ENCODE data around the gene AGER.

AGER gene

GRCh38 chr6:32190054-32190851 lies 6.2 kb upstream of the AGER start, which contains the start of gene PBX2 (continued):
- TF ChIP-seq PRDM10 (tag by site-specific recombination; IDR thresholded peaks at IDR 0.05) (peak; percentile 79), ZXDB (tag by site-specific recombination; IDR thresholded peaks at IDR 0.05) (peak; percentile 77), ZNF274 (IDR thresholded peaks at IDR 0.05; ENCODE audit: low read length) (no peak), ZNF274 (tag by site-specific recombination; IDR thresholded peaks at IDR 0.05; ENCODE audit: borderline replicate concordance) (no peak), ZNF292 (tag by site-specific recombination; IDR thresholded peaks at IDR 0.05; ENCODE audit: borderline replicate concordance, low read depth) (no peak), ZBTB8A (tag by site-specific recombination; IDR thresholded peaks at IDR 0.05) (0 out of 2 replicates have a peak, but pooled peaks have one; percentile 31), ZFP69B (tag by site-specific recombination; IDR thresholded peaks at IDR 0.05) (peak; percentile 56; the same call in 1 of the 2 replicates), ZNF624 (tag by site-specific recombination; IDR thresholded peaks at IDR 0.05) (no peak), HOXA7 (CRISPR knock-in tag; IDR thresholded peaks at IDR 0.05; ENCODE audit: borderline replicate concordance) (no peak), ZNF341 (tag by site-specific recombination; IDR thresholded peaks at IDR 0.05; ENCODE audit: low read depth) (peak; percentile 69), ZNF266 (tag by site-specific recombination; IDR thresholded peaks at IDR 0.05; ENCODE audit: low read depth) (no peak), ZNF48 (tag by site-specific recombination; IDR thresholded peaks at IDR 0.05) (no peak), ZNF558 (tag by site-specific recombination; IDR thresholded peaks at IDR 0.05) (no peak), BCL11A (tag by site-specific recombination; IDR thresholded peaks at IDR 0.05; ENCODE audit: low read depth) (peak; percentile 77), ZNF426 (tag by site-specific recombination; IDR thresholded peaks at IDR 0.05) (no peak), ZNF10 (tag by site-specific recombination; IDR thresholded peaks at IDR 0.05) (no peak), ZNF394 (tag by site-specific recombination; IDR thresholded peaks at IDR 0.05; ENCODE audit: borderline replicate concordance) (peak; percentile 97), ZNF488 (tag by site-specific recombination; IDR thresholded peaks at IDR 0.05) (no peak), ZNF544 (tag by site-specific recombination; IDR thresholded peaks at IDR 0.05) (no peak), ZNF146 (tag by site-specific recombination; IDR thresholded peaks at IDR 0.05) (no peak; the same call in 1 of the 2 replicates)
- TF ChIP-seq, protein P1, sequence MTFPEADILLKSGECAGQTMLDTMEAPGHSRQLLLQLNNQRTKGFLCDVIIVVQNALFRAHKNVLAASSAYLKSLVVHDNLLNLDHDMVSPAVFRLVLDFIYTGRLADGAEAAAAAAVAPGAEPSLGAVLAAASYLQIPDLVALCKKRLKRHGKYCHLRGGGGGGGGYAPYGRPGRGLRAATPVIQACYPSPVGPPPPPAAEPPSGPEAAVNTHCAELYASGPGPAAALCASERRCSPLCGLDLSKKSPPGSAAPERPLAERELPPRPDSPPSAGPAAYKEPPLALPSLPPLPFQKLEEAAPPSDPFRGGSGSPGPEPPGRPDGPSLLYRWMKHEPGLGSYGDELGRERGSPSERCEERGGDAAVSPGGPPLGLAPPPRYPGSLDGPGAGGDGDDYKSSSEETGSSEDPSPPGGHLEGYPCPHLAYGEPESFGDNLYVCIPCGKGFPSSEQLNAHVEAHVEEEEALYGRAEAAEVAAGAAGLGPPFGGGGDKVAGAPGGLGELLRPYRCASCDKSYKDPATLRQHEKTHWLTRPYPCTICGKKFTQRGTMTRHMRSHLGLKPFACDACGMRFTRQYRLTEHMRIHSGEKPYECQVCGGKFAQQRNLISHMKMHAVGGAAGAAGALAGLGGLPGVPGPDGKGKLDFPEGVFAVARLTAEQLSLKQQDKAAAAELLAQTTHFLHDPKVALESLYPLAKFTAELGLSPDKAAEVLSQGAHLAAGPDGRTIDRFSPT (tag by site-specific recombination; IDR thresholded peaks at IDR 0.05), result no peak
- TF ChIP-seq, protein P2, sequence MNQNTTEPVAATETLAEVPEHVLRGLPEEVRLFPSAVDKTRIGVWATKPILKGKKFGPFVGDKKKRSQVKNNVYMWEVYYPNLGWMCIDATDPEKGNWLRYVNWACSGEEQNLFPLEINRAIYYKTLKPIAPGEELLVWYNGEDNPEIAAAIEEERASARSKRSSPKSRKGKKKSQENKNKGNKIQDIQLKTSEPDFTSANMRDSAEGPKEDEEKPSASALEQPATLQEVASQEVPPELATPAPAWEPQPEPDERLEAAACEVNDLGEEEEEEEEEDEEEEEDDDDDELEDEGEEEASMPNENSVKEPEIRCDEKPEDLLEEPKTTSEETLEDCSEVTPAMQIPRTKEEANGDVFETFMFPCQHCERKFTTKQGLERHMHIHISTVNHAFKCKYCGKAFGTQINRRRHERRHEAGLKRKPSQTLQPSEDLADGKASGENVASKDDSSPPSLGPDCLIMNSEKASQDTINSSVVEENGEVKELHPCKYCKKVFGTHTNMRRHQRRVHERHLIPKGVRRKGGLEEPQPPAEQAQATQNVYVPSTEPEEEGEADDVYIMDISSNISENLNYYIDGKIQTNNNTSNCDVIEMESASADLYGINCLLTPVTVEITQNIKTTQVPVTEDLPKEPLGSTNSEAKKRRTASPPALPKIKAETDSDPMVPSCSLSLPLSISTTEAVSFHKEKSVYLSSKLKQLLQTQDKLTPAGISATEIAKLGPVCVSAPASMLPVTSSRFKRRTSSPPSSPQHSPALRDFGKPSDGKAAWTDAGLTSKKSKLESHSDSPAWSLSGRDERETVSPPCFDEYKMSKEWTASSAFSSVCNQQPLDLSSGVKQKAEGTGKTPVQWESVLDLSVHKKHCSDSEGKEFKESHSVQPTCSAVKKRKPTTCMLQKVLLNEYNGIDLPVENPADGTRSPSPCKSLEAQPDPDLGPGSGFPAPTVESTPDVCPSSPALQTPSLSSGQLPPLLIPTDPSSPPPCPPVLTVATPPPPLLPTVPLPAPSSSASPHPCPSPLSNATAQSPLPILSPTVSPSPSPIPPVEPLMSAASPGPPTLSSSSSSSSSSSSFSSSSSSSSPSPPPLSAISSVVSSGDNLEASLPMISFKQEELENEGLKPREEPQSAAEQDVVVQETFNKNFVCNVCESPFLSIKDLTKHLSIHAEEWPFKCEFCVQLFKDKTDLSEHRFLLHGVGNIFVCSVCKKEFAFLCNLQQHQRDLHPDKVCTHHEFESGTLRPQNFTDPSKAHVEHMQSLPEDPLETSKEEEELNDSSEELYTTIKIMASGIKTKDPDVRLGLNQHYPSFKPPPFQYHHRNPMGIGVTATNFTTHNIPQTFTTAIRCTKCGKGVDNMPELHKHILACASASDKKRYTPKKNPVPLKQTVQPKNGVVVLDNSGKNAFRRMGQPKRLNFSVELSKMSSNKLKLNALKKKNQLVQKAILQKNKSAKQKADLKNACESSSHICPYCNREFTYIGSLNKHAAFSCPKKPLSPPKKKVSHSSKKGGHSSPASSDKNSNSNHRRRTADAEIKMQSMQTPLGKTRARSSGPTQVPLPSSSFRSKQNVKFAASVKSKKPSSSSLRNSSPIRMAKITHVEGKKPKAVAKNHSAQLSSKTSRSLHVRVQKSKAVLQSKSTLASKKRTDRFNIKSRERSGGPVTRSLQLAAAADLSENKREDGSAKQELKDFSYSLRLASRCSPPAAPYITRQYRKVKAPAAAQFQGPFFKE (tag by site-specific recombination; IDR thresholded peaks at IDR 0.05; ENCODE audit: borderline replicate concordance), result no peak
